Cardiac septum (tissue), 1 donor: ENCODE measurements around the gene PAX8. TPM values are rescaled to one million over a fixed set of nuclear protein-coding genes. Genes with fewer than 3 reads are reported as not detected.

Experiments
- total RNA-seq: library from RNA; stranded (reverse); fragmentation: NEBNext Ultra II Directional; extraction: Animal tissue kit (Norgen Biotek cat#: 25700); gene quantifications from one replicate; pipeline ENCODE4 v1.2.1, GENCODE V29; 2021
- donor health status: DM: no; HTN: no; CAD: no.

PAX8 gene
- total RNA-seq, 1 donor from 2014 or later: 0.35 TPM

Other genes starting within 250 kb of the PAX8 start
- gene IL36B, start 226.1 kb downstream of the PAX8 start, total RNA-seq: not detected
- not detected for gene IL36RN, start 219.7 kb downstream of the PAX8 start, total RNA-seq
- not detected for gene IL1F10, start 211.0 kb downstream of the PAX8 start, total RNA-seq
- 0.59 TPM for gene IL1RN, start 151.3 kb downstream of the PAX8 start, total RNA-seq
- gene PSD4, start 105.0 kb downstream of the PAX8 start, total RNA-seq: 2.3 TPM
- gene ZNG1B, start 158.8 kb upstream of the PAX8 start, total RNA-seq: 28.6 TPM
- gene FOXD4L1, start 219.7 kb upstream of the PAX8 start, total RNA-seq: not detected